HepG2 (cell line): ENCODE measurements around the gene GNAI2. TPM values are rescaled to one million over a fixed set of nuclear protein-coding genes. Genes with fewer than 3 reads are reported as not detected.

Experiments used
- MTA3 ChIP-seq: sonication (generic); formaldehyde crosslinking; IDR thresholded peaks from 2 replicates; pipeline ENCODE4 v1.4.0; 2020; ENCODE audit warnings: missing genetic modification reagents
- SMAD3 ChIP-seq: sonication (generic); formaldehyde crosslinking; IDR thresholded peaks from 2 replicates; pipeline ENCODE4 v1.4.0; 2020; ENCODE audit warnings: missing genetic modification reagents
- polyA plus RNA-seq, 8 experiments: library from polyadenylated mRNA; depleted of rRNA in 3 of 8; stranded (reverse) in 7 of 8; unstranded in 1 of 8; fragments of >200 nt; fragmentation: Illumina TruSeq in 4 of 8; extraction: Trizol in 4 of 8; gene quantifications; 2 replicates each; pipeline versions ENCODE4 v1.2.1 to v1.2.3, GENCODE V29; 2011 to 2016; ENCODE audit warnings: low read depth in 4 of 8, missing spikeins in 1 of 8, mixed read lengths in 1 of 8; ENCODE audit not compliant: insufficient read depth in 1 of 8
- total RNA-seq, 5 experiments: library from RNA; depleted of rRNA; stranded (reverse); fragments of >200 nt; fragmentation: Illumina TruSeq; extraction: Trizol; gene quantifications; 2 replicates each; pipeline ENCODE4 v1.2.3, GENCODE V29; 2016; ENCODE audit warnings: low read depth in 1 of 5
- TF ChIP-seq, protein P1 (sequence below): sonication (generic); formaldehyde crosslinking; IDR thresholded peaks from 2 replicates; pipeline ENCODE4 v1.5.1; 2020; ENCODE audit warnings: mild to moderate bottlenecking, missing genetic modification reagents, moderate library complexity
- TF ChIP-seq, protein P2 (sequence below): sonication (generic); formaldehyde crosslinking; IDR thresholded peaks from one replicate; pipeline ENCODE4 v1.5.1; 2020; ENCODE audit warnings: mild to moderate bottlenecking, missing genetic modification reagents; ENCODE audit errors: not compliant biosample characterization
- TF ChIP-seq, protein P3 (sequence below): IDR thresholded peaks from 2 replicates; pipeline ENCODE4 v1.6.1; 2016; ENCODE audit warnings: low read depth, missing genetic modification reagents, missing compliant biosample characterization

Gene GNAI2
- total and polyA plus RNA-seq, 2 of the 13 experiments (the other 11 are each of a cell fraction or from before 2014, with no cell fraction given), result 51.1 to 66.2 TPM

DNA sequence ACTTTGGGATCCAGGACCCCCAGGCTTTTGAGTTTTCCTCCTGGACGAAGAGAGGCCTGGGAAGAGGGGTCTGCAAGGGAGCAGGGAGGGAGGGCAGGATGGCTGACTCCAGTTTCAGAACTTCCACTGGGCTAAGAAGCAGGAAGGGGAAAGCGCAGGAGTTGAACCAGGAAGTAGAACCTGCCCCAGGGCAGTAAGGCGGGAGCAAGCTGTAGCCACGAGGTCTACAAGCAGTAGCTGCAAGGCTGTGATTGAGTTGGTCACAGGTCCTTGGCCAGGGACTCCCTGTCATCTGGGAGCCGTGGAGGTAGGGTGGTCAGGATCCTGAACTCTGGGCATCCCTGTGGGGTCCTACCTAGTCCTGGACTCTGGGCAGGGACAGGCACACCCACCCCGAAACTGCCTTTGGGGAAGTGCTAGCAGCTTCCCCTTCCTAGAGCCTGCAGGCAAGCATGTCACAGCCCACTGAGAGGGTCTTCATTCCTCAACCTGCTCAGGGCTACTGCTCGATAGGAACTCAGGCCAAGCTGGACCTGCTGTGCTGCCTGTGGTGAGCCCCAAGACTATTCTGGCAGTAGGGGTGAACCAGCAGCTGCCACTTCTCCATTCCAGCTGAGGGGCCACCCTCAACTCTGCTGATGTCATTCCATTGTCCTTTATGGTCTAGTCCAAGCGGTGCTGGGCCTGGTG is 5.8 kb upstream of the GNAI2 start (continued):
- TF ChIP-seq, protein P1, sequence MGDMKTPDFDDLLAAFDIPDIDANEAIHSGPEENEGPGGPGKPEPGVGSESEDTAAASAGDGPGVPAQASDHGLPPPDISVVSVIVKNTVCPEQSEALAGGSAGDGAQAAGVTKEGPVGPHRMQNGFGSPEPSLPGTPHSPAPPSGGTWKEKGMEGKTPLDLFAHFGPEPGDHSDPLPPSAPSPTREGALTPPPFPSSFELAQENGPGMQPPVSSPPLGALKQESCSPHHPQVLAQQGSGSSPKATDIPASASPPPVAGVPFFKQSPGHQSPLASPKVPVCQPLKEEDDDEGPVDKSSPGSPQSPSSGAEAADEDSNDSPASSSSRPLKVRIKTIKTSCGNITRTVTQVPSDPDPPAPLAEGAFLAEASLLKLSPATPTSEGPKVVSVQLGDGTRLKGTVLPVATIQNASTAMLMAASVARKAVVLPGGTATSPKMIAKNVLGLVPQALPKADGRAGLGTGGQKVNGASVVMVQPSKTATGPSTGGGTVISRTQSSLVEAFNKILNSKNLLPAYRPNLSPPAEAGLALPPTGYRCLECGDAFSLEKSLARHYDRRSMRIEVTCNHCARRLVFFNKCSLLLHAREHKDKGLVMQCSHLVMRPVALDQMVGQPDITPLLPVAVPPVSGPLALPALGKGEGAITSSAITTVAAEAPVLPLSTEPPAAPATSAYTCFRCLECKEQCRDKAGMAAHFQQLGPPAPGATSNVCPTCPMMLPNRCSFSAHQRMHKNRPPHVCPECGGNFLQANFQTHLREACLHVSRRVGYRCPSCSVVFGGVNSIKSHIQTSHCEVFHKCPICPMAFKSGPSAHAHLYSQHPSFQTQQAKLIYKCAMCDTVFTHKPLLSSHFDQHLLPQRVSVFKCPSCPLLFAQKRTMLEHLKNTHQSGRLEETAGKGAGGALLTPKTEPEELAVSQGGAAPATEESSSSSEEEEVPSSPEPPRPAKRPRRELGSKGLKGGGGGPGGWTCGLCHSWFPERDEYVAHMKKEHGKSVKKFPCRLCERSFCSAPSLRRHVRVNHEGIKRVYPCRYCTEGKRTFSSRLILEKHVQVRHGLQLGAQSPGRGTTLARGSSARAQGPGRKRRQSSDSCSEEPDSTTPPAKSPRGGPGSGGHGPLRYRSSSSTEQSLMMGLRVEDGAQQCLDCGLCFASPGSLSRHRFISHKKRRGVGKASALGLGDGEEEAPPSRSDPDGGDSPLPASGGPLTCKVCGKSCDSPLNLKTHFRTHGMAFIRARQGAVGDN, result peak; percentile 33
- TF ChIP-seq MTA3 (CRISPR knock-in tag) (no peak), SMAD3 (CRISPR knock-in tag) (no peak)
- TF ChIP-seq, protein P2, sequence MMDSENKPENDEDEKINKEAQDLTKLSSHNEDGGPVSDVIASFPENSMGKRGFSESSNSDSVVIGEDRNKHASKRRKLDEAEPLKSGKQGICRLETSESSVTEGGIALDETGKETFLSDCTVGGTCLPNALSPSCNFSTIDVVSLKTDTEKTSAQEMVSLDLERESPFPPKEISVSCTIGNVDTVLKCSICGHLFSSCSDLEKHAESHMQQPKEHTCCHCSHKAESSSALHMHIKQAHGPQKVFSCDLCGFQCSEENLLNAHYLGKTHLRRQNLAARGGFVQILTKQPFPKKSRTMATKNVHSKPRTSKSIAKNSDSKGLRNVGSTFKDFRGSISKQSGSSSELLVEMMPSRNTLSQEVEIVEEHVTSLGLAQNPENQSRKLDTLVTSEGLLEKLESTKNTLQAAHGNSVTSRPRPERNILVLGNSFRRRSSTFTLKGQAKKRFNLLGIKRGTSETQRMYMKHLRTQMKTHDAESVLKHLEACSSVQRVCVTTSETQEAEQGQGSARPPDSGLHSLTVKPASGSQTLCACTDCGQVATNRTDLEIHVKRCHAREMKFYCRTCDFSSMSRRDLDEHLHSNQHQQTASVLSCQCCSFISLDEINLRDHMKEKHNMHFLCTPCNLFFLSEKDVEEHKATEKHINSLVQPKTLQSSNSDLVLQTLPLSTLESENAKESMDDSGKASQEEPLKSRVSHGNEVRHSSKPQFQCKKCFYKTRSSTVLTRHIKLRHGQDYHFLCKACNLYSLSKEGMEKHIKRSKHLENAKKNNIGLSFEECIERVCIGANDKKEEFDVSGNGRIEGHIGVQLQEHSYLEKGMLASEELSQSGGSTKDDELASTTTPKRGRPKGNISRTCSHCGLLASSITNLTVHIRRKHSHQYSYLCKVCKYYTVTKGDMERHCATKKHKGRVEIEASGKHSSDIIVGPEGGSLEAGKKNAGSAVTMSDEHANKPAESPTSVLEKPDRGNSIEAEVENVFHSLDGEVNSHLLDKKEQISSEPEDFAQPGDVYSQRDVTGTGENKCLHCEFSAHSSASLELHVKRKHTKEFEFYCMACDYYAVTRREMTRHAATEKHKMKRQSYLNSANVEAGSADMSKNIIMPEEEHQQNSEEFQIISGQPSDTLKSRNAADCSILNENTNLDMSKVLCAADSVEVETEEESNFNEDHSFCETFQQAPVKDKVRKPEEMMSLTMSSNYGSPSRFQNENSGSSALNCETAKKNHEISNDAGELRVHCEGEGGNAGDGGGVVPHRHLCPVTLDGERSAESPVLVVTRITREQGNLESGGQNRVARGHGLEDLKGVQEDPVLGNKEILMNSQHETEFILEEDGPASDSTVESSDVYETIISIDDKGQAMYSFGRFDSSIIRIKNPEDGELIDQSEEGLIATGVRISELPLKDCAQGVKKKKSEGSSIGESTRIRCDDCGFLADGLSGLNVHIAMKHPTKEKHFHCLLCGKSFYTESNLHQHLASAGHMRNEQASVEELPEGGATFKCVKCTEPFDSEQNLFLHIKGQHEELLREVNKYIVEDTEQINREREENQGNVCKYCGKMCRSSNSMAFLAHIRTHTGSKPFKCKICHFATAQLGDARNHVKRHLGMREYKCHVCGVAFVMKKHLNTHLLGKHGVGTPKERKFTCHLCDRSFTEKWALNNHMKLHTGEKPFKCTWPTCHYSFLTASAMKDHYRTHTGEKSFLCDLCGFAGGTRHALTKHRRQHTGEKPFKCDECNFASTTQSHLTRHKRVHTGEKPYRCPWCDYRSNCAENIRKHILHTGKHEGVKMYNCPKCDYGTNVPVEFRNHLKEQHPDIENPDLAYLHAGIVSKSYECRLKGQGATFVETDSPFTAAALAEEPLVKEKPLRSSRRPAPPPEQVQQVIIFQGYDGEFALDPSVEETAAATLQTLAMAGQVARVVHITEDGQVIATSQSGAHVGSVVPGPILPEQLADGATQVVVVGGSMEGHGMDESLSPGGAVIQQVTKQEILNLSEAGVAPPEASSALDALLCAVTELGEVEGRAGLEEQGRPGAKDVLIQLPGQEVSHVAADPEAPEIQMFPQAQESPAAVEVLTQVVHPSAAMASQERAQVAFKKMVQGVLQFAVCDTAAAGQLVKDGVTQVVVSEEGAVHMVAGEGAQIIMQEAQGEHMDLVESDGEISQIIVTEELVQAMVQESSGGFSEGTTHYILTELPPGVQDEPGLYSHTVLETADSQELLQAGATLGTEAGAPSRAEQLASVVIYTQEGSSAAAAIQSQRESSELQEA (CRISPR knock-in tag), result no peak
- TF ChIP-seq, protein P3, sequence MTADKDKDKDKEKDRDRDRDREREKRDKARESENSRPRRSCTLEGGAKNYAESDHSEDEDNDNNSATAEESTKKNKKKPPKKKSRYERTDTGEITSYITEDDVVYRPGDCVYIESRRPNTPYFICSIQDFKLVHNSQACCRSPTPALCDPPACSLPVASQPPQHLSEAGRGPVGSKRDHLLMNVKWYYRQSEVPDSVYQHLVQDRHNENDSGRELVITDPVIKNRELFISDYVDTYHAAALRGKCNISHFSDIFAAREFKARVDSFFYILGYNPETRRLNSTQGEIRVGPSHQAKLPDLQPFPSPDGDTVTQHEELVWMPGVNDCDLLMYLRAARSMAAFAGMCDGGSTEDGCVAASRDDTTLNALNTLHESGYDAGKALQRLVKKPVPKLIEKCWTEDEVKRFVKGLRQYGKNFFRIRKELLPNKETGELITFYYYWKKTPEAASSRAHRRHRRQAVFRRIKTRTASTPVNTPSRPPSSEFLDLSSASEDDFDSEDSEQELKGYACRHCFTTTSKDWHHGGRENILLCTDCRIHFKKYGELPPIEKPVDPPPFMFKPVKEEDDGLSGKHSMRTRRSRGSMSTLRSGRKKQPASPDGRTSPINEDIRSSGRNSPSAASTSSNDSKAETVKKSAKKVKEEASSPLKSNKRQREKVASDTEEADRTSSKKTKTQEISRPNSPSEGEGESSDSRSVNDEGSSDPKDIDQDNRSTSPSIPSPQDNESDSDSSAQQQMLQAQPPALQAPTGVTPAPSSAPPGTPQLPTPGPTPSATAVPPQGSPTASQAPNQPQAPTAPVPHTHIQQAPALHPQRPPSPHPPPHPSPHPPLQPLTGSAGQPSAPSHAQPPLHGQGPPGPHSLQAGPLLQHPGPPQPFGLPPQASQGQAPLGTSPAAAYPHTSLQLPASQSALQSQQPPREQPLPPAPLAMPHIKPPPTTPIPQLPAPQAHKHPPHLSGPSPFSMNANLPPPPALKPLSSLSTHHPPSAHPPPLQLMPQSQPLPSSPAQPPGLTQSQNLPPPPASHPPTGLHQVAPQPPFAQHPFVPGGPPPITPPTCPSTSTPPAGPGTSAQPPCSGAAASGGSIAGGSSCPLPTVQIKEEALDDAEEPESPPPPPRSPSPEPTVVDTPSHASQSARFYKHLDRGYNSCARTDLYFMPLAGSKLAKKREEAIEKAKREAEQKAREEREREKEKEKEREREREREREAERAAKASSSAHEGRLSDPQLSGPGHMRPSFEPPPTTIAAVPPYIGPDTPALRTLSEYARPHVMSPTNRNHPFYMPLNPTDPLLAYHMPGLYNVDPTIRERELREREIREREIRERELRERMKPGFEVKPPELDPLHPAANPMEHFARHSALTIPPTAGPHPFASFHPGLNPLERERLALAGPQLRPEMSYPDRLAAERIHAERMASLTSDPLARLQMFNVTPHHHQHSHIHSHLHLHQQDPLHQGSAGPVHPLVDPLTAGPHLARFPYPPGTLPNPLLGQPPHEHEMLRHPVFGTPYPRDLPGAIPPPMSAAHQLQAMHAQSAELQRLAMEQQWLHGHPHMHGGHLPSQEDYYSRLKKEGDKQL (CRISPR knock-in tag), result no peak
